B cell (primary cell): ENCODE measurements around the gene ZNF438. TPM values are rescaled to one million over a fixed set of nuclear protein-coding genes. Genes with fewer than 3 reads are reported as not detected.

Experiments
- ATAC-seq: fragments of 200-7000 bp; cut with Tn5 transposase; one replicate; pipeline ENCODE4 v1.10.0; 2021; ENCODE audit warnings: low read depth, mild to moderate bottlenecking, moderate number of reproducible peaks, moderate library complexity
- CTCF ChIA-PET: fragments of 350-600 bp; sonication (Branson Sonifier 250); formaldehyde crosslinking; loops from one replicate; lab custom pipeline; 2021; ENCODE audit warnings: antibody characterized with exemption, inconsistent platforms; lab: Charles Lee
- POLR2A ChIA-PET: fragments of 350-600 bp; sonication (Branson Sonifier 250); formaldehyde crosslinking; loops from one replicate; lab custom pipeline; 2021; ENCODE audit warnings: antibody characterized with exemption; lab: Charles Lee
- DNase-seq: peaks from one replicate; pipeline ENCODE4 v3.0.0; 2013
- H2AFZ ChIP-seq: 2 replicates; pipeline ENCODE4 v1.6.1; 2012; ENCODE audit warnings: mild to moderate bottlenecking, low read depth, low read length; ENCODE audit not compliant: insufficient read depth, poor library complexity, severe bottlenecking
- H3K27ac ChIP-seq, 2 donors: 1 replicate in 1 of 2; 2 replicates in 1 of 2; pipeline ENCODE4 v1.5.1; 2012 to 2013; ENCODE audit warnings: low read length in 2 of 2, mild to moderate bottlenecking in 2 of 2, moderate library complexity in 1 of 2
- H3K27me3 ChIP-seq, 4 experiments: fragments of 200-600 bp in 1 of 4; sonication (generic) in 1 of 4; replicated peaks in 1 of 4; 1 replicate in 2 of 4; 2 replicates in 2 of 4; pipeline versions ENCODE4 v1.6.1 to v1.7.0; 2013 to 2016; ENCODE audit warnings: low read length in 3 of 4, mild to moderate bottlenecking in 2 of 4, mixed read lengths in 1 of 4, moderate library complexity in 1 of 4; ENCODE audit not compliant: insufficient read depth in 4 of 4, control insufficient read depth in 3 of 4; ENCODE audit errors: control extremely low read depth in 1 of 4
- H3K36me3 ChIP-seq, 2 experiments: replicated peaks in 1 of 2; 1 replicate in 1 of 2; 2 replicates in 1 of 2; pipeline versions ENCODE4 v1.6.1 to v1.7.1; 2013; ENCODE audit warnings: low read length in 1 of 2; ENCODE audit not compliant: insufficient read depth in 2 of 2, control insufficient read depth in 1 of 2; ENCODE audit errors: control extremely low read depth in 1 of 2, extremely low read depth in 1 of 2
- H3K4me1 ChIP-seq, 2 donors: fragments of 200-600 bp in 1 of 2; sonication (generic) in 1 of 2; 1 replicate in 1 of 2; 2 replicates in 1 of 2; pipeline versions ENCODE4 v1.5.1 to v1.6.1; 2013 to 2017; ENCODE audit warnings: low read length in 2 of 2; ENCODE audit not compliant: control insufficient read depth in 2 of 2, insufficient read depth in 2 of 2
- H3K4me2 ChIP-seq: replicated peaks from 2 replicates; pipeline ENCODE3; 2012; ENCODE audit warnings: mild to moderate bottlenecking, low read depth, low read length; ENCODE audit not compliant: poor library complexity, severe bottlenecking
- H3K4me3 ChIP-seq, 5 experiments: fragments of 200-600 bp in 1 of 5; sonication (generic) in 1 of 5; 1 replicate in 3 of 5; 2 replicates in 2 of 5; pipeline versions ENCODE4 v1.5.1 to v1.7.0; 2011 to 2016; ENCODE audit warnings: low read length in 4 of 5, mild to moderate bottlenecking in 4 of 5, low read depth in 2 of 5, control low read depth in 1 of 5, moderate library complexity in 1 of 5; ENCODE audit not compliant: insufficient read depth in 1 of 5; ENCODE audit errors: control extremely low read depth in 1 of 5, extremely low read depth in 1 of 5
- H3K79me2 ChIP-seq: fragments of 200-600 bp; sonication (generic); one replicate; pipeline ENCODE4 v1.6.0; 2016; ENCODE audit warnings: low read length; ENCODE audit not compliant: control insufficient read depth, insufficient read depth
- H3K9ac ChIP-seq: fragments of 200-600 bp; sonication (generic); 2 replicates; pipeline ENCODE4 v1.6.1; 2017; ENCODE audit warnings: mild to moderate bottlenecking, low read length, moderate library complexity
- H3K9me3 ChIP-seq, 3 donors: one replicate each; pipeline versions ENCODE4 v1.6.1 to v1.7.1; 2013; ENCODE audit warnings: low read length in 2 of 3; ENCODE audit not compliant: control insufficient read depth in 2 of 3, insufficient read depth in 1 of 3; ENCODE audit errors: control extremely low read depth in 1 of 3
- H4K20me1 ChIP-seq: 2 replicates; pipeline ENCODE4 v1.6.0; 2012; ENCODE audit warnings: mild to moderate bottlenecking, low read length; ENCODE audit not compliant: insufficient read depth, control insufficient read depth, poor library complexity, severe bottlenecking
- H3K27ac Mint-ChIP-seq: one replicate; pipeline ENCODE4 v1.8.0; 2021; ENCODE audit warnings: mixed read lengths
- H3K27me3 Mint-ChIP-seq: one replicate; pipeline ENCODE4 v1.8.0; 2021; ENCODE audit warnings: mixed read lengths
- H3K4me1 Mint-ChIP-seq: one replicate; pipeline ENCODE4 v1.8.0; 2021; ENCODE audit warnings: mixed read lengths
- H3K4me3 Mint-ChIP-seq: one replicate; pipeline ENCODE4 v1.8.0; 2021; ENCODE audit warnings: mixed read lengths
- H3K9me3 Mint-ChIP-seq: one replicate; pipeline ENCODE4 v1.8.0; 2022; ENCODE audit warnings: mixed read lengths; ENCODE audit not compliant: insufficient read depth
- EZH2 ChIP-seq: IDR thresholded peaks from 2 replicates; pipeline ENCODE4 v1.6.1; 2012; ENCODE audit warnings: borderline replicate concordance, low read depth, mild to moderate bottlenecking, moderate library complexity, low read length; ENCODE audit not compliant: insufficient read depth, poor library complexity, severe bottlenecking
- WGBS: methylation state at CpG from one replicate; pipeline ENCODE4 v1.1.5; 2013; ENCODE audit warnings: missing lambda C conversion rate; ENCODE audit not compliant: insufficient coverage; 5-methylcytosine and 5-hydroxymethylcytosine counted together
- intact Hi-C: fragments of 100-400 bp; cut with micrococcal nuclease; formaldehyde crosslinking; loops from one replicate; pipeline ENCODE4 v1.10.0; 2022
- polyA plus RNA-seq: library from polyadenylated mRNA; depleted of rRNA; stranded (reverse); fragments of >200 nt; gene quantifications from 2 replicates; pipeline ENCODE4 v1.2.3, GENCODE V29; 2012
- total RNA-seq, 2 donors: library from RNA; stranded (reverse); fragments of 120-200 nt in 1 of 2; gene quantifications; 1 replicate in 1 of 2; 2 replicates in 1 of 2; pipeline versions ENCODE4 v1.2.3 to v1.2.4, GENCODE V29; 2013 to 2022
- TF ChIP-seq, protein P1 (sequence below): fragments of 200-600 bp; IDR thresholded peaks from one replicate; pipeline ENCODE4 v1.8.0; 2022; ENCODE audit warnings: antibody characterized with exemption, mild to moderate bottlenecking

ZNF438 gene
- total and polyA plus RNA-seq, 2 donors (not counting 1 experiment from before 2014, with no cell fraction given) = 2.0 to 3.7 TPM

DNA sequence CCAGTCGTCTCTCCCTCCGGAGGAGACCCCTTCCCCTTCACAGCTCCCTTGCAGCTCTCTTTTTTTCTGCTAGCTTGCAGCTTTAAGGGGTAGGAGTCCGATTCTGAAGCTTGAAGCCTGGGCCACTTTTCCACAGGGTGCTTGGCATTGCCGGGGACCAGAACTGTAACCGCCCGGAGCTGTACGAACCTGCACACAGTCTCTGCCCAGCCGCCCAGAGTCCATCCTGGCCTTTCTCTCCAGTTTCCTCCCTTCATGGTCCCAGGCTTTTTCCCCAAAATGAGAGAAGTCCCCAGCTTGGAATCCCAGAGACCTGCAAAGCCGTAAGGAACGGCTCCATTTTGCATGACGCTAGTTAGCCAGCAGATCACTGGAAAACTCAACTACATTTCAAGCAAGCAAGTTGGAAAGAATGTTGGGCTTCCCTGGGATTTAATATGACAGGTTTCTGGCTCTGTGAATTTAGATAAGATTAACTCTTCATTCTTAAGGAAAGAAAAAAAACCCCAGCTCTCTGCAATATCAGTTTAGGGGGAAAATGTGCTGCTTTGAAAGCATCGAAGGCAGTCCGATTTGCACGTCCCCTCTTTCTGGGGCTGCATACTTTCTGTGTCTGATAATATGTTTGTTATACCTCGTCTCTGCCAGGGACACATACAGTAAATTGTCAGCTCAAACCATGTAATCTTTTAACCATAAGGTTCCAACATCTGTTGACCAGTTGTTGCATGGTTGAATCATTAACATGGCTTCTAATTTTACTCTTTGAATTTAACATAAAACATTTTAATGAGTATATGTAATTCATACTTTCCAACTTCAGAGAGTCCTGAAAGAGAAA, 212.1 kb downstream of the ZNF438 start:
- Histone ChIP-seq H4K20me1 (no peaks in the 10 kb centered on the region), H3K9ac (no peak overlapping the region), H3K27me3 (peaks cover 0 to 4% (median 0%) of the 10 kb centered on the region in 4 experiments), H3K4me3 (no peak overlapping the region), H3K4me1 (no peaks in the 10 kb centered on the region), H3K27ac (no peak overlapping the region), H2AFZ (no peak overlapping the region), H3K9me3 (peaks cover 0 to 4% (median 0%) of the 10 kb centered on the region in 3 donors), H3K79me2 (no peaks in the 10 kb centered on the region), H3K36me3 (no peaks in the 10 kb centered on the region), H3K4me2 (no peak overlapping the region)
- Mint-ChIP-seq H3K27me3 (peaks cover 3% of the 10 kb centered on the region), H3K9me3 (no peaks in the 10 kb centered on the region), H3K27ac (no peak overlapping the region), H3K4me3 (no peak overlapping the region), H3K4me1 (no peaks in the 10 kb centered on the region)
- POLR2A ChIA-PET = no interaction called here
- 99% methylated on average over 8 of the region's 15 CpGs for WGBS
- intact Hi-C loops = no loop called here
- CTCF ChIA-PET = no interaction called here
- TF ChIP-seq EZH2 = no peak
- TF ChIP-seq, protein P1, sequence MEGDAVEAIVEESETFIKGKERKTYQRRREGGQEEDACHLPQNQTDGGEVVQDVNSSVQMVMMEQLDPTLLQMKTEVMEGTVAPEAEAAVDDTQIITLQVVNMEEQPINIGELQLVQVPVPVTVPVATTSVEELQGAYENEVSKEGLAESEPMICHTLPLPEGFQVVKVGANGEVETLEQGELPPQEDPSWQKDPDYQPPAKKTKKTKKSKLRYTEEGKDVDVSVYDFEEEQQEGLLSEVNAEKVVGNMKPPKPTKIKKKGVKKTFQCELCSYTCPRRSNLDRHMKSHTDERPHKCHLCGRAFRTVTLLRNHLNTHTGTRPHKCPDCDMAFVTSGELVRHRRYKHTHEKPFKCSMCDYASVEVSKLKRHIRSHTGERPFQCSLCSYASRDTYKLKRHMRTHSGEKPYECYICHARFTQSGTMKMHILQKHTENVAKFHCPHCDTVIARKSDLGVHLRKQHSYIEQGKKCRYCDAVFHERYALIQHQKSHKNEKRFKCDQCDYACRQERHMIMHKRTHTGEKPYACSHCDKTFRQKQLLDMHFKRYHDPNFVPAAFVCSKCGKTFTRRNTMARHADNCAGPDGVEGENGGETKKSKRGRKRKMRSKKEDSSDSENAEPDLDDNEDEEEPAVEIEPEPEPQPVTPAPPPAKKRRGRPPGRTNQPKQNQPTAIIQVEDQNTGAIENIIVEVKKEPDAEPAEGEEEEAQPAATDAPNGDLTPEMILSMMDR = no peak
- no peak for ATAC-seq
- DNase-seq = no peak

DNA sequence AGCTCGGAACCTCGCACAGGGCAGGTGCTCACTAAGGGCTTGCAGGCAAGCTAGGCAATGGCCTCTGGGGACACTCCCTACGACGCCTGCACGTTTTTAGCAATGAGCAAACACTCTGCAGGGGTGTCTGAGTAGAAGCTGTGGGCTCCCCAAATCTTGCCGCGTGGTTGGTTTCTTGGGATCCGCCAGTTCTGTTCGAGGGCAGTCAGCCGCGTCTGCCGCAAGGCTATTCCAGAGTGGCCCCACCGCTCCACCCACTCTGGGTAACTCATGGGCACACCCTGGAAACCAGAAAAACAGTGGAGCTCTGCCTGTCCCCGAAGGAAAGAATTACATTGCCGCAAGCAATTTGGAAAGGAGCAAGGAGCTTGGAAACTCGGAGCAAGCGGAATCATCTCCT, 212.8 kb downstream of the ZNF438 start:
- ChIA-PET POLR2A (no interaction called here), CTCF (no interaction called here)
- 87% methylated on average over 17 of the region's 17 CpGs for WGBS

More for the DNA sequence above, 212.8 kb downstream of the ZNF438 start:
- Histone ChIP-seq H3K27me3 (peaks cover 0 to 4% (median 0%) of the 10 kb centered on the region in 4 experiments), H4K20me1 (no peaks in the 10 kb centered on the region), H3K79me2 (no peaks in the 10 kb centered on the region), H3K9me3 (peaks cover 0 to 4% (median 0%) of the 10 kb centered on the region in 3 donors), H3K36me3 (no peaks in the 10 kb centered on the region), H3K4me3 (no peak overlapping the region), H3K9ac (no peak overlapping the region), H2AFZ (no peak overlapping the region), H3K4me2 (no peak overlapping the region), H3K4me1 (no peaks in the 10 kb centered on the region), H3K27ac (no peak overlapping the region)
- Mint-ChIP-seq H3K27ac (no peak overlapping the region), H3K27me3 (peaks cover 3% of the 10 kb centered on the region), H3K9me3 (no peaks in the 10 kb centered on the region), H3K4me1 (no peaks in the 10 kb centered on the region), H3K4me3 (no peak overlapping the region)
- no peak for TF ChIP-seq EZH2
- TF ChIP-seq, protein P1 = no peak
- no peak for DNase-seq
- no peak for ATAC-seq
- intact Hi-C loops = no loop called here
